SU-DHL-6 (cell line): ENCODE measurements around the gene ANKLE1.

ENCODE experiments used
- H2AFZ ChIP-seq: fragments of 200-600 bp; sonication (generic); 2 replicates; pipeline ENCODE4 v1.6.1; 2014; ENCODE audit warnings: low read depth, mild to moderate bottlenecking, moderate library complexity, mixed read lengths, antibody characterized with exemption, low read length; ENCODE audit not compliant: severe bottlenecking
- H3F3A ChIP-seq: fragments of 200-600 bp; shearing (Covaris generic); 2 replicates; pipeline ENCODE4 v1.6.0; 2016; ENCODE audit warnings: antibody characterized with exemption, mild to moderate bottlenecking; ENCODE audit not compliant: insufficient read depth
- H3K27ac ChIP-seq: fragments of 200-600 bp; sonication (generic); 2 replicates; pipeline ENCODE4 v1.5.1; 2016; ENCODE audit warnings: low read depth, mild to moderate bottlenecking, low read length, moderate library complexity, mixed read lengths
- H3K27me3 ChIP-seq: fragments of 200-600 bp; sonication (generic), shearing (Covaris generic); 2 replicates; pipeline ENCODE4 v1.6.0; 2014; ENCODE audit warnings: mild to moderate bottlenecking, low read length
- H3K36me3 ChIP-seq: fragments of 200-600 bp; sonication (generic); 2 replicates; pipeline ENCODE4 v1.6.1; 2014; ENCODE audit warnings: mild to moderate bottlenecking, low read length, mixed read lengths
- H3K4me2 ChIP-seq: fragments of 300-600, 200-600 bp; shearing (Covaris generic), sonication (generic); 2 replicates; pipeline ENCODE4 v1.6.0; 2014; ENCODE audit warnings: low read length, low read depth, mild to moderate bottlenecking; ENCODE audit not compliant: poor library complexity, severe bottlenecking
- H3K4me3 ChIP-seq: fragments of 200-600 bp; sonication (generic); 2 replicates; pipeline ENCODE4 v1.5.1; 2014; ENCODE audit warnings: antibody characterized with exemption, low read length, mild to moderate bottlenecking, mixed read lengths; ENCODE audit not compliant: insufficient read depth, poor library complexity, severe bottlenecking
- H3K79me2 ChIP-seq: fragments of 200-600 bp; sonication (generic); 2 replicates; pipeline ENCODE4 v1.6.1; 2014; ENCODE audit warnings: mild to moderate bottlenecking, low read length, moderate library complexity; ENCODE audit not compliant: insufficient read depth
- H3K9ac ChIP-seq: fragments of 200-600 bp; sonication (generic); 2 replicates; pipeline ENCODE4 v1.7.0; 2014; ENCODE audit warnings: mild to moderate bottlenecking, low read length
- H3K9me2 ChIP-seq: fragments of 200-600 bp; sonication (generic); replicated peaks from 2 replicates; pipeline ENCODE4 v1.6.1; 2014; ENCODE audit warnings: low read length; ENCODE audit not compliant: insufficient read depth
- H3K9me3 ChIP-seq: fragments of 200-600 bp; sonication (generic); 2 replicates; pipeline ENCODE4 v1.6.1; 2014; ENCODE audit warnings: low read length, mixed read lengths; ENCODE audit not compliant: insufficient read depth
- H4K20me1 ChIP-seq: fragments of 200-600 bp; sonication (generic); 2 replicates; pipeline ENCODE4 v1.6.1; 2014; ENCODE audit warnings: low read depth, mild to moderate bottlenecking, antibody characterized with exemption, low read length, moderate library complexity, mixed read lengths
- CTCF ChIP-seq: fragments of 200-600 bp; sonication (generic); IDR thresholded peaks from one replicate; pipeline ENCODE4 v1.5.1; 2017; ENCODE audit warnings: antibody characterized with exemption, mild to moderate bottlenecking, low read length, moderate library complexity; ENCODE audit not compliant: insufficient read depth, poor library complexity, severe bottlenecking
- EZH2phosphoT487 ChIP-seq: fragments of 200-600 bp; sonication (generic), shearing (Covaris generic); conservative IDR thresholded peaks from 2 replicates; pipeline ENCODE4 v1.6.1; 2018; ENCODE audit warnings: mild to moderate bottlenecking, antibody characterized with exemption, low read length, moderate library complexity, mixed read lengths

The ANKLE1 gene

GRCh38 chr19:17303167-17303939, 21.7 kb downstream of the ANKLE1 start, which contains the start of gene ABHD8:
Gene ABHD8, minus strand, starts transcription at chr19:17303425. Its CDS starts 1,809 bp downstream, at chr19:17301616.
- H3K27ac ChIP-seq, result peak within 1 kb of the TSS; percentile 71
- H3F3A ChIP-seq, result peaks cover 25% of the 10 kb centered on the region
- peaks cover 8% of the 10 kb centered on the region; the same call in 1 of the 2 replicates for H3K79me2 ChIP-seq
- H3K9me2 ChIP-seq, result no peaks in the 10 kb centered on the region
- H3K4me2 ChIP-seq, result peak within 1 kb of the TSS; percentile 85
- peak within 1 kb of the TSS; percentile 79 for H3K4me3 ChIP-seq
- H4K20me1 ChIP-seq, result no peaks in the 10 kb centered on the region
- H3K9me3 ChIP-seq, result no peaks in the 10 kb centered on the region
- H3K27me3 ChIP-seq, result no peaks in the 10 kb centered on the region
- peak within 1 kb of the TSS; percentile 76 for H3K9ac ChIP-seq
- TF ChIP-seq CTCF, result peak; percentile 17
- TF ChIP-seq EZH2phosphoT487, result no peak
- peak within 1 kb of the TSS; percentile 72 for H2AFZ ChIP-seq
- H3K36me3 ChIP-seq, result peaks cover under 1% of the 10 kb centered on the region; the same call in 1 of the 2 replicates

- H3K79me2 ChIP-seq, result peaks cover 8% of the 10 kb centered on the region; the same call in 1 of the 2 replicates
- peak overlapping the region; percentile 85 for H3K4me2 ChIP-seq
- no peaks in the 10 kb centered on the region for H4K20me1 ChIP-seq
- no peaks in the 10 kb centered on the region for H3K27me3 ChIP-seq
- no peaks in the 10 kb centered on the region for H3K36me3 ChIP-seq
- H3F3A ChIP-seq, result peaks cover 25% of the 10 kb centered on the region
- H2AFZ ChIP-seq, result no peak overlapping the region
- no peak overlapping the region for H3K27ac ChIP-seq
- no peak for TF ChIP-seq EZH2phosphoT487
- no peak for TF ChIP-seq CTCF
- H3K9me3 ChIP-seq, result no peaks in the 10 kb centered on the region
- H3K4me3 ChIP-seq, result no peak overlapping the region
- H3K9me2 ChIP-seq, result no peaks in the 10 kb centered on the region
- no peak overlapping the region; the same call in 1 of the 2 replicates for H3K9ac ChIP-seq
Observed at GRCh38 chr19:17303940-17304267, 22.2 kb downstream of the ANKLE1 start.

GRCh38 chr19:17304386-17305215, 22.9 kb downstream of the ANKLE1 start:
- no peak for TF ChIP-seq EZH2phosphoT487
- no peak for TF ChIP-seq CTCF
- H3K9ac ChIP-seq, result no peak overlapping the region
- no peaks in the 10 kb centered on the region for H3K27me3 ChIP-seq

More at GRCh38 chr19:17304386-17305215, 22.9 kb downstream of the ANKLE1 start:
- no peaks in the 10 kb centered on the region for H3K9me2 ChIP-seq
- H3K4me2 ChIP-seq, result peak overlapping the region; percentile 47
- H3K36me3 ChIP-seq, result no peaks in the 10 kb centered on the region
- H3K9me3 ChIP-seq, result no peaks in the 10 kb centered on the region
- H2AFZ ChIP-seq, result no peak overlapping the region
- H4K20me1 ChIP-seq, result no peaks in the 10 kb centered on the region
- peak overlapping the region; percentile 46 for H3K27ac ChIP-seq
- H3F3A ChIP-seq, result peaks cover 25% of the 10 kb centered on the region
- no peak overlapping the region for H3K4me3 ChIP-seq
- peaks cover 10% of the 10 kb centered on the region for H3K79me2 ChIP-seq
